Caco-2 (cell line): ENCODE data around the gene ZNF805. TPM values are rescaled to one million over a fixed set of nuclear protein-coding genes. Genes with fewer than 3 reads are reported as not detected.

Experiments used
- BruUV-seq: library from RNA; stranded (reverse); fragments of 400-500 nt; replicated peaks from 2 replicates; lab custom pipeline; 2021; lab: Mats Ljungman, UMichigan
- CTCF ChIA-PET: fragments of 300-600 bp; sonication (Branson Sonifier 250); formaldehyde crosslinking; loops from one replicate; lab custom pipeline; 2022; ENCODE audit warnings: antibody characterized with exemption; lab: Charles Lee
- POLR2A ChIA-PET: fragments of 300-600 bp; sonication (Branson Sonifier 250); formaldehyde crosslinking; loops from one replicate; lab custom pipeline; 2022; ENCODE audit warnings: antibody characterized with exemption; lab: Charles Lee
- DNase-seq, 2 experiments: peaks; one replicate each; pipeline versions ENCODE4 v3.0.0 to v3.0.0-alpha.2; 2020 to 2022
- H3K27me3 ChIP-seq: replicated peaks from 2 replicates; pipeline ENCODE4 v1.6.0; 2011; ENCODE audit warnings: low read length; ENCODE audit not compliant: control insufficient read depth, insufficient read depth
- H3K36me3 ChIP-seq: 2 replicates; pipeline ENCODE4 v1.5.1; 2011; ENCODE audit warnings: low read length; ENCODE audit not compliant: control insufficient read depth, insufficient read depth
- H3K4me1 ChIP-seq: fragments of 250-450 bp; sonication (Bioruptor Pico); 2 replicates; pipeline ENCODE4 v1.5.1; 2020; ENCODE audit warnings: mild to moderate bottlenecking
- H3K4me3 ChIP-seq: 2 replicates; pipeline ENCODE4 v1.5.1; 2011; ENCODE audit warnings: low read depth, mild to moderate bottlenecking, control low read depth, low read length
- H3K9me3 ChIP-seq: fragments of 250-450 bp; sonication (Bioruptor Pico); 2 replicates; pipeline ENCODE4 v1.5.1; 2020; ENCODE audit warnings: mild to moderate bottlenecking, moderate library complexity
- H3K27ac Mint-ChIP-seq: one replicate; pipeline ENCODE4 v1.8.0; 2022; ENCODE audit warnings: mixed read lengths; ENCODE audit not compliant: unreplicated experiment
- H3K27me3 Mint-ChIP-seq: one replicate; pipeline ENCODE4 v1.8.0; 2022; ENCODE audit warnings: mixed read lengths; ENCODE audit not compliant: insufficient read depth, unreplicated experiment
- H3K36me3 Mint-ChIP-seq: one replicate; pipeline ENCODE4 v1.8.0; 2022; ENCODE audit warnings: mild to moderate bottlenecking, mixed read lengths; ENCODE audit not compliant: insufficient read depth, unreplicated experiment
- H3K4me1 Mint-ChIP-seq: one replicate; pipeline ENCODE4 v1.8.0; 2022; ENCODE audit warnings: low read depth, mixed read lengths; ENCODE audit not compliant: unreplicated experiment
- H3K4me3 Mint-ChIP-seq: one replicate; pipeline ENCODE4 v1.8.0; 2022; ENCODE audit warnings: mild to moderate bottlenecking, moderate library complexity, mixed read lengths; ENCODE audit not compliant: unreplicated experiment
- H3K9me3 Mint-ChIP-seq: one replicate; pipeline ENCODE4 v1.8.0; 2022; ENCODE audit warnings: mixed read lengths; ENCODE audit not compliant: unreplicated experiment
- intact Hi-C: fragments of 100-400 bp; cut with micrococcal nuclease; formaldehyde crosslinking; loops from one replicate; pipeline ENCODE4 v1.10.0; 2022; ENCODE audit not compliant: unreplicated experiment
- total RNA-seq: library from RNA; stranded (reverse); gene quantifications from 2 replicates; pipeline ENCODE4 v1.2.3, GENCODE V29; 2022
- TF ChIP-seq, protein P1 (sequence below), 2 experiments: fragments of 200-600 bp in 1 of 2; IDR thresholded peaks; 1 replicate in 1 of 2; 2 replicates in 1 of 2; pipeline versions ENCODE4 v1.5.1 to v1.8.0; 2011 to 2022; ENCODE audit warnings: antibody characterized with exemption in 1 of 2, control low read depth in 1 of 2, inconsistent platforms in 1 of 2, low read depth in 1 of 2, low read length in 1 of 2, mild to moderate bottlenecking in 1 of 2, moderate library complexity in 1 of 2; ENCODE audit not compliant: insufficient read depth in 1 of 2, severe bottlenecking in 1 of 2, unreplicated experiment in 1 of 2

Gene ZNF805
- total RNA-seq, 1 experiment from 2014 or later: 13.8 TPM

DNA sequence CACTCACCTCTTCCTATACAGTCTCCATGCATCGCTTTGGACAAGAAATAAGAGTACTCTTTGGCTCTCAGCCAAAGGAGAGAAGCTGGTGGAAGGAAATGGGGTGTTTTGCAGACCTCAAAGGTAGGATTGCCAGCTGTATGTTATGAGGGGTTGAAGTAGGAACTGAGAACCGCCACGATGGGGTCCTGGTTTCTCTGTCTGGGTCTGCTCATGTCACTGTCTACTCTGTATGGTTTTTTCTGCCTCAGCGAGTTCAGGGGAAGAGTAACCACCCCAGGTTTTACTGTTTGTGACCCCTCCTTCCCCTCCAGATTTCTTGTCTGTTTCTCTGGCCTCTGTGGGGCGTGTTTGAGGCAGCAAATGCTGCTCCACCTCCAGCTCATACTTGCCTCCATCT lies 4.1 kb downstream of the ZNF805 start:
- H3K4me3 Mint-ChIP-seq: no peak overlapping the region
- peaks cover 35% of the 10 kb centered on the region for H3K36me3 Mint-ChIP-seq
- H3K9me3 Mint-ChIP-seq: no peaks in the 10 kb centered on the region
- POLR2A ChIA-PET: no interaction called here
- no peaks in the 10 kb centered on the region for H3K27me3 Mint-ChIP-seq
- no peak overlapping the region for H3K27ac Mint-ChIP-seq
- TF ChIP-seq, protein P1, sequence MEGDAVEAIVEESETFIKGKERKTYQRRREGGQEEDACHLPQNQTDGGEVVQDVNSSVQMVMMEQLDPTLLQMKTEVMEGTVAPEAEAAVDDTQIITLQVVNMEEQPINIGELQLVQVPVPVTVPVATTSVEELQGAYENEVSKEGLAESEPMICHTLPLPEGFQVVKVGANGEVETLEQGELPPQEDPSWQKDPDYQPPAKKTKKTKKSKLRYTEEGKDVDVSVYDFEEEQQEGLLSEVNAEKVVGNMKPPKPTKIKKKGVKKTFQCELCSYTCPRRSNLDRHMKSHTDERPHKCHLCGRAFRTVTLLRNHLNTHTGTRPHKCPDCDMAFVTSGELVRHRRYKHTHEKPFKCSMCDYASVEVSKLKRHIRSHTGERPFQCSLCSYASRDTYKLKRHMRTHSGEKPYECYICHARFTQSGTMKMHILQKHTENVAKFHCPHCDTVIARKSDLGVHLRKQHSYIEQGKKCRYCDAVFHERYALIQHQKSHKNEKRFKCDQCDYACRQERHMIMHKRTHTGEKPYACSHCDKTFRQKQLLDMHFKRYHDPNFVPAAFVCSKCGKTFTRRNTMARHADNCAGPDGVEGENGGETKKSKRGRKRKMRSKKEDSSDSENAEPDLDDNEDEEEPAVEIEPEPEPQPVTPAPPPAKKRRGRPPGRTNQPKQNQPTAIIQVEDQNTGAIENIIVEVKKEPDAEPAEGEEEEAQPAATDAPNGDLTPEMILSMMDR (IDR thresholded peaks at IDR 0.05; ENCODE audit: insufficient read depth in 1 of 2, low read depth in 1 of 2, low read length in 1 of 2, severe bottlenecking in 1 of 2, unreplicated experiment in 1 of 2): no peak
- Histone ChIP-seq H3K4me1 (peaks cover 7% of the 10 kb centered on the region; the same call in 1 of the 2 replicates), H3K27me3 (no peaks in the 10 kb centered on the region), H3K4me3 (no peak overlapping the region), H3K9me3 (no peaks in the 10 kb centered on the region), H3K36me3 (no peaks in the 10 kb centered on the region; the same call in 1 of the 2 replicates)
- no TSS peak for BruUV-seq
- H3K4me1 Mint-ChIP-seq: no peaks in the 10 kb centered on the region
- CTCF ChIA-PET: no interaction called here
- no peak for DNase-seq
- intact Hi-C loops: no loop called here

DNA sequence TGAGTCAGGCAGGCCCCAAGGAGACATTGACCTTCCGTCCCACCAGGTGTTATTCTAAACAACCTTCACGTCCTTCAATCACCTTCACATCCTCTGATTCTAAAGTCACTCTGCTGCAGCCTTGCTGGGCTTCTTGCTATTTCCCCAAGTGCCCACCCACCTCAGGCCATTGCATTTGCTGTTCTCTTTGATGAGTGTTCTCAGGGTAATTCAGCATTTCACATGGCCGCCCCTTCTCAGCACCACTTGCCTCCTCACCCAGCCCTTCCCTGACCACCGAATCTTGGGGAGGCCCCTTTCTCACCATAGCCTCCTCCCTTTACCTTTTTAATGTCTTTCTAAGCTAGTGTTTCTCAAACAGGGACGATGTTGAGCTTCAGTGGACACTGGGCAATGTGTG lies 4.6 kb downstream of the ZNF805 start:
- no peaks in the 10 kb centered on the region for H3K9me3 Mint-ChIP-seq
- peaks cover 37% of the 10 kb centered on the region for H3K36me3 Mint-ChIP-seq
- DNase-seq: no peak
- H3K27me3 Mint-ChIP-seq: no peaks in the 10 kb centered on the region
- ChIA-PET CTCF (no interaction called here), POLR2A (no interaction called here)
- Histone ChIP-seq H3K36me3 (no peaks in the 10 kb centered on the region; the same call in 1 of the 2 replicates), H3K4me1 (peaks cover 7% of the 10 kb centered on the region; the same call in 1 of the 2 replicates), H3K27me3 (no peaks in the 10 kb centered on the region), H3K9me3 (no peaks in the 10 kb centered on the region), H3K4me3 (no peak overlapping the region)
- BruUV-seq: no TSS peak
- H3K4me1 Mint-ChIP-seq: no peaks in the 10 kb centered on the region
- H3K27ac Mint-ChIP-seq: no peak overlapping the region
- H3K4me3 Mint-ChIP-seq: no peak overlapping the region
- TF ChIP-seq, protein P1 (IDR thresholded peaks at IDR 0.05; ENCODE audit: insufficient read depth in 1 of 2, low read depth in 1 of 2, low read length in 1 of 2, severe bottlenecking in 1 of 2, unreplicated experiment in 1 of 2): no peak
- intact Hi-C loops: no loop called here

DNA sequence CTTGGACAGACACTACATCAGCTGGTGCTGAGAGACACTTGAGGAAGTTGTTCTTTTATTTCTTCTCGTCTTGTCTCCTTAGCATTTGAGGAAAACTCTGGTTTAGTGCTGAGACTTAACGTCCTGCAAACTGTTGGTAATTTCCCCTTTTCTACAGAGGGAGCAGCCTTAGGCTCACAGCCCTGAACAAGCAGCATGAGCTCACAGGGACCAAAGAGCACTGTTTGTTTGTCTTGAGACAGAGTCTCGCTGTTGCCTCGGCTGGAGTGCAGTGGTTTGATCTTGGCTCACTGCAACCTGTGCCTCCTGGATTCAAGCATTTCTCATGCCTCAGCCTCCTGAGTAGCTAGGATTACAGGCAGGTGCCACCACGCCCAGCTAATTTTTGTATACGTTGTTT lies 5.5 kb downstream of the ZNF805 start:
- Mint-ChIP-seq H3K27ac (no peak overlapping the region), H3K9me3 (no peaks in the 10 kb centered on the region), H3K4me3 (no peak overlapping the region), H3K4me1 (no peaks in the 10 kb centered on the region), H3K27me3 (no peaks in the 10 kb centered on the region), H3K36me3 (peaks cover 38% of the 10 kb centered on the region)
- Histone ChIP-seq H3K27me3 (no peaks in the 10 kb centered on the region), H3K36me3 (no peaks in the 10 kb centered on the region; the same call in 1 of the 2 replicates), H3K9me3 (no peaks in the 10 kb centered on the region), H3K4me3 (no peak overlapping the region), H3K4me1 (peaks cover 7% of the 10 kb centered on the region; the same call in 1 of the 2 replicates)
- ChIA-PET CTCF (no interaction called here), POLR2A (interaction anchor here (0.6 kb wide), 1 partner anchor 41 kb away, joined by 6 read pairs; no protein-coding TSS in a partner anchor)
- intact Hi-C loops: no loop called here
- no peak for DNase-seq
- TF ChIP-seq, protein P1 (IDR thresholded peaks at IDR 0.05; ENCODE audit: insufficient read depth in 1 of 2, low read depth in 1 of 2, low read length in 1 of 2, severe bottlenecking in 1 of 2, unreplicated experiment in 1 of 2): no peak
- BruUV-seq: no TSS peak
